Fibroblast of skin of scalp (primary cell): ENCODE results near the gene GATAD1.
A peak's percentile ranks its signal among the peaks of the same experiment; 100 is the strongest.
"Not testable (repeated sequence)": the region's sequence is repeated elsewhere in the genome, so short reads cannot be mapped to it uniquely, and the experiment has no call there.

Experiments
- DNase-seq: peaks from one replicate; pipeline ENCODE4 v3.0.0-alpha.2; 2013

The GATAD1 gene

GRCh38 chr7:92436612-92437445 lies 10.5 kb upstream of the GATAD1 start:
- DNase-seq: no peak

DNA sequence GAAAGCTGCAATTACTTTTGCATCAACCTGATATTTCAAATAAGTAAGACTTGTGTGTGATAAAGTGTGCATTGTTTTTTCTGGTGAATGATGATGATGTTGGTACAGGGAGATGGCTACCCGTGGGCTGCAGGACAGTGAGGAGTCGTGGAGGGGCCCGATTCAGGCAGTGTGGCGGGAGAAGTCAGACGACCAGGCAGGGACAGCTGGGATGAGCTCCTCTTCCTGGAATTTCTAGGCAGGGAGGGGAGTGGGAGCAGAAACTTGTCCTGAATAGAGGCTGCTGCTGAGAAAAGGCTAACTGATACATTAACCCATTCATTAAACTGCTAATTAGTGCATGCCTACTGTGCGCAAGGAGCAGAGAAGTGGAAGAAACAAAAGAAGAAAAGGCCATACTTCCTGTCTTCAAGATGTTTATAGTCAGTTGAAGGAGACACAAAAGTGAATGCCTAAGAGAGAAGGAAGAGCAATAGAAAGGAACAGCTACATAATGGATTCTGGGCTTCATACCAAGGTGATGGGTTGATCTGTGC lies 9.3 kb upstream of the GATAD1 start:
- no peak for DNase-seq

GRCh38 chr7:92442720-92443119 lies 4.6 kb upstream of the GATAD1 start:
- not testable (repeated sequence) for DNase-seq

GRCh38 chr7:92446869-92447344 lies 375 bp upstream of the GATAD1 start:
- DNase-seq: no peak

GRCh38 chr7:92448205-92448747 lies 994 bp downstream of the GATAD1 start:
- DNase-seq: peak; percentile 48

GRCh38 chr7:92451645-92452044 lies 4.4 kb downstream of the GATAD1 start:
- DNase-seq: no peak

DNA sequence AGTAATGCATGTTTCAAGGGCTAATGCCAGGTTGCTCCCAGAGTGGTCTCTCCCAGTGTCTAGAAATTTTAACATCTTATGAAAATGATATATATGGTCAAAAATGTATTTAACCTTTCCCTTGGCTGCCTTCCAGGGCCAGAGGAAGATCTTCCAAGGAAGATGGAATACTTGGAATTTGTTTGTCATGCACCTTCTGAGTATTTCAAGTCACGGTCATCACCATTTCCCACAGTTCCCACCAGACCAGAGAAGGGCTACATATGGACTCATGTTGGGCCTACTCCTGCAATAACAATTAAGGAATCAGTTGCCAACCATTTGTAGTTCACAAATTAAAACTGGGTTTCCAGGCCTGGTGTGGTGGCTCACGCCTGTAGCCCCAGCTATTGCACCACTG lies 9.0 kb downstream of the GATAD1 start:
- DNase-seq: peak; percentile 80

DNA sequence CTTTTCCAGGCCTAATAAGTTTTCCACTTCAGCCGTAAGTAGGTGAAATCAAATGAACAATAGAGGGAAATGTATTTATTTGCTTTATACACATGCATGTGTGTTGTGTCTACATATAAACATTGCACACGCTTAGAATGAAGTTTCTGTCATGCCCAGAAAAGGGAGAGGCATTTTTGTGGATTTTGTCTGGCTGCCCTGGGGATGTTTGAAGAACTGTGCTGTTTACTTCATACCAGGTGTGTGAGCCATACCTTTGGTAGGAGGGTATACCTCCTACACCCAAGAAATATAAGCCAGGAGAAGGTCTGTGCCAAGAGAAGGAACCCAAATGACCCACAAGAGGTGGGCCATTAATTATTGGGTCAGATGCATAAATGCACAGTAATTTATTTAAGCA lies 12.8 kb downstream of the GATAD1 start:
- DNase-seq: no peak

- DNase-seq: no peak
Measured at GRCh38 chr7:92460510-92460909, 13.2 kb downstream of the GATAD1 start.

- peak; percentile 46 for DNase-seq
Measured at GRCh38 chr7:92461027-92462003, 14.0 kb downstream of the GATAD1 start.

DNA sequence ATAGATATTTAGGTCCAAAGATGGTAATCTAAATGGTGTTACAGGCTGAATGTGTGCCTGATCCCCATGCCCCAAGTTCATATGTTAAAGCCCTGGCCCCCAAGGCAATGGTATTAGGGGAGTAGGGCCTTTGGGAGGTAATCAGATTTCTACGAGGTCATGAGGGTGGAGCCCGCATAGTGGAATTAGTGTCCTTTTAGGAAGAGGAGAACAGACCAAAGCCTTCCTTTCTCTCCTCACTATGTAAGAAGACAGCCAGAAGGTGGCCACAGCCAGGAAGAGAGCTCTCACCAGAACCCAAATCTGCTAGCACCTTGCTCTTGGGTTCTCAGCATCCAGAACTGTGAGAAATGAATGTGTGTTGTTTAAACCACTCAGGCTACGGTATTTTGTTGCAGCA lies 15.3 kb downstream of the GATAD1 start:
- DNase-seq: no peak

DNA sequence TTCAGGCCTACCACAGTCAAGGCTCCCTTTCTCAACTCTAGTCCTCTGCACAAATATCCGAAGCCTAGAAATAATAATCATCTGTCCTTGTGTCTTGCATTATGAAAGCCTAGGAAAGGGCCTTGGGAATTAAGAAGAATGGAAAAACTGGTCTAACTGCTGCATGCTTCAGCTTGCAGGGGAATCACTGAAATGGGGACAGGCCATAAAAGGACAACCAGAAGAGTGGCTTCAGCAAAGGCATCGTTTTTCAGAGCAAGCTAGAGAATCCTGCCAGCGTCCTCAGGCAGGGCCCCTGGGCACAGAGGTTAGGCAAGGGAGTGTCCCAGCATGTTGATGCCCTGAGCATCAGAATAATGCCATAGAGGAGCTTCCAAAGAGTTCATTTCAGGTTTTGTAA lies 17.2 kb downstream of the GATAD1 start:
- DNase-seq: no peak

DNA sequence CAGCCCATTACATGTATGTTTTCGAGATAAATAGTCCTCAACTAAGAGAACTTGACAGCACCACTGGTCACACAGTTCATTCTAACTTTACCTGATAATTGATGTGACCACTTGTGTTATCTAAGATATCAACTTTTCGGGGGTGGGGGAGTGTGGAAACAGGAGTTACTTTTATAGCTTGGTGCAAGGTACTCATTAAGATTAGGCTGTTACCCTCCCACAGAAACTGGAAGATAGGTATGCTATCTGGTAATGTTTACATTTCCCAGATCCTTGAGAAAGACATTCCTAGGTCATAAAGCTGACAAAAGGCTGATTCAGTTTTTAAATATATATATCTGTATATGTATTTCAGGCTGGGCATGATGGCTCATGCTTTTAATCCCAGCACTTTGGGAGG lies 19.4 kb downstream of the GATAD1 start:
- no peak for DNase-seq

DNA sequence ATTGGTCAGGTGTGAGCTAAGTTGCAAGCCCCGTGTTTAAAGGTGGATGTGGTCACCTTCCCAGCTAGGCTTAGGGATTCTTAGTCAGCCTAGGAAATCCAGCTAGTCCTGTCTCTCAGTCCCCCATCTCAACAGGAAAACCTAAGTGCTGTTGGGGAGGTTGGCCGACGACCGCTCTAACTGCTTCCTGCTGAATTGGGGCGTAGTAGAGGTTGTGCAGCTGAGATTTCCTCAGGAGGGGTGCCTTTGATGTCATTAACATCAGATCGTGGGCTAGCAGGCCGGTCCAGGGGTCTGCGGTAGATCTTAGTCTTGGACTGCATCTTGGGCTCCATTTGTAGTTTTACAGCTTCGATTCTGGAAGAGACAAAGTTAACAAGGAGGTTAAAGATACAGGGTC lies 21.3 kb downstream of the GATAD1 start:
- DNase-seq: not testable (repeated sequence)

- not testable (repeated sequence) for DNase-seq
Measured at GRCh38 chr7:92473989-92474388, 26.7 kb downstream of the GATAD1 start.

DNA sequence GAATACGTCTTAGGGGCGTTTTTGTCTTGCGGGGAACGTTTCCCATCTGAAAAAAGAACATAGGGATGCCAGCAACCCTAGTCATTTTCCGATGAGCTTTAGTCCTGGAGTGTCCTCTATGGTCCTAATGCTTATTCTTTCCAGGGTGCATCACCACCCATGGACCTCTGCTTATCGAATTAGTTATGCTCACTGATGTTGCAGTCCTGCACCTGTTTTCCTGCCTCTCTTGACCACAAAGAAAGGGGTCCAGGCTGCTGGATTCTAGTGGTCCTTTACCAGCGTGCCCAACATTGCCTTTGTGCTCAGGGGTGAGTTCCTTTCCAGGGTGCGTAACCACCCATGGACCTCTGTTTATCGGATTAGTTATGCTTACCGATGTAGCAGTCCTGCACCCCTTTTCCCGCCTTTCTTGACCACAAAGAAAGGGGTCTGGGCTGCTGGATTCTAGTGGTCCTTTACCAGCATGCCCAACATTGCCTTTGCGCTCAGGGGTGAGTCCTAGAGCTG lies 28.0 kb downstream of the GATAD1 start:
- not testable (repeated sequence) for DNase-seq

GRCh38 chr7:92475851-92476590 lies 28.7 kb downstream of the GATAD1 start:
- not testable (repeated sequence) for DNase-seq

DNA sequence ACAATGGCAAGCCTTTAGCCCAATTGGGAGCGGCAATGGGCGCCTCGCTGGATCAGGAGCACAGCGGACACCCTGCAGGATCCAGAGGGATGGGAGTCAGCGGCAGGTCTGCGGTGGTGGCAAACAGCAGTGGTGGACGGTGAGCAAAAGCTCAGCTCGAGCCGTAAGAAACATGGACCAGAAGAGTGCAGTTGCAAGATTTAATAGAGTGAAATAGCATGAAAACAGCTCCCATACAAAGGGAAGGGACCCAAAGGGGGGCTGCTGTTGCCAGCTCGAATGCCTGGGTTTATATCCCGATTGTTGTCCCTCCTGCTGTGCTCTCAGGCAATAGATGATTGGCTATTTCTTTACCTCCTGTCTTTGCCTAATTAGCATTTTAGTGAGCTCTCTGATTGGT lies 30.4 kb downstream of the GATAD1 start, which contains the start of gene ERVW-1:
TSS of gene ERVW-1 (minus strand) at position 266 of the 400 bp plus-strand sequence. CDS start 7,565 bp downstream, outside the sequence.
- not testable (repeated sequence) for DNase-seq

DNA sequence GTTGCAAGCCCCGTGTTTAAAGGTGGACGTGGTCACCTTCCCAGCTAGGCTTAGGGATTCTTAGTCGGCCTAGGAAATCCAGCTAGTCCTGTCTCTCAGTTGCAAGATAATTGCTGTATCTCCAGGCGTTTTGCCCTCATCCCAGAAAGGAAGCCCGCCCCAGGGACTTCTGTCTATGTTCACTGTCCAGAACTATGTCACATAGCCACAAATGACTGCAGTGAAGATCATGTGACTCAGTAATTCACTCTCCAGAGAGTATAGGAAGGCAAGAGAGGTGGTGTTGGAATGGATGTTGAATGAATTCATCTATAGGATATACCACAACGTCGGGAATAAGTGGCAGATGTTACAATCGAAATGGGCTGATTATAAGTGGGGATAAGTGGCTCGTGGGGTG lies 30.8 kb downstream of the GATAD1 start:
- no peak for DNase-seq

GRCh38 chr7:92478711-92479110 lies 31.4 kb downstream of the GATAD1 start:
- no peak for DNase-seq

- not testable (repeated sequence) for DNase-seq
Measured at GRCh38 chr7:92479146-92479545, 31.9 kb downstream of the GATAD1 start.
